Myocyte (in vitro differentiated cells): ENCODE data around the gene LLCFC1. TPM values are rescaled to one million over a fixed set of nuclear protein-coding genes. Genes with fewer than 3 reads are reported as not detected.
"Not testable (repeated sequence)": the region's sequence is repeated elsewhere in the genome, so short reads cannot be mapped to it uniquely, and the experiment has no call there.

Experiments
- DNase-seq: peaks from one replicate; pipeline ENCODE4 v3.0.0-alpha.2; 2012; ENCODE audit warnings: low read depth
- total RNA-seq: library from RNA; depleted of rRNA; stranded (reverse); fragments of >200 nt; gene quantifications from 2 replicates; pipeline ENCODE4 v1.2.3, GENCODE V29; 2014

The LLCFC1 gene
- total RNA-seq, 1 donor from 2014 or later: not detected

- no peak for DNase-seq
Observed at GRCh38 chr7:142941541-142941940, 2.3 kb downstream of the LLCFC1 start.

GRCh38 chr7:142942746-142943145, 3.5 kb downstream of the LLCFC1 start:
- no peak for DNase-seq

- DNase-seq: no peak
Observed at GRCh38 chr7:142943706-142944268, 4.5 kb downstream of the LLCFC1 start.

- DNase-seq: no peak
Observed at GRCh38 chr7:142945001-142945400, 5.7 kb downstream of the LLCFC1 start.

- DNase-seq: no peak
Observed at GRCh38 chr7:142948603-142949002, 9.3 kb downstream of the LLCFC1 start.

- no peak for DNase-seq
Observed at GRCh38 chr7:142950235-142950634, 11.0 kb downstream of the LLCFC1 start.

GRCh38 chr7:142954680-142955268, 15.5 kb downstream of the LLCFC1 start:
- DNase-seq: no peak

- DNase-seq: no peak
Observed at GRCh38 chr7:142956951-142957623, 17.8 kb downstream of the LLCFC1 start.

GRCh38 chr7:142957723-142958122, 18.4 kb downstream of the LLCFC1 start:
- no peak for DNase-seq

GRCh38 chr7:142959202-142959601, 19.9 kb downstream of the LLCFC1 start:
- no peak for DNase-seq

- DNase-seq: no peak
Observed at GRCh38 chr7:142960955-142961512, 21.8 kb downstream of the LLCFC1 start.

GRCh38 chr7:142961595-142961972, 22.3 kb downstream of the LLCFC1 start:
- DNase-seq: no peak

- DNase-seq: no peak
Observed at GRCh38 chr7:142961973-142962926, 23.0 kb downstream of the LLCFC1 start, which contains the start of gene KEL. Gene KEL, minus strand, starts transcription at chr7:142962363. Its CDS starts 157 bp downstream, at chr7:142962206.

GRCh38 chr7:142962991-142963390, 23.7 kb downstream of the LLCFC1 start:
- no peak for DNase-seq

GRCh38 chr7:142963993-142964392, 24.7 kb downstream of the LLCFC1 start:
- DNase-seq: no peak

GRCh38 chr7:142964502-142965246, 25.4 kb downstream of the LLCFC1 start:
- peak; percentile 5 for DNase-seq

- DNase-seq: no peak
Observed at GRCh38 chr7:142968229-142968628, 28.9 kb downstream of the LLCFC1 start.

- DNase-seq: no peak
Observed at GRCh38 chr7:142969183-142969582, 29.9 kb downstream of the LLCFC1 start.

GRCh38 chr7:142974626-142975025, 35.3 kb downstream of the LLCFC1 start:
- no peak for DNase-seq

- not testable (repeated sequence) for DNase-seq
Observed at GRCh38 chr7:142978402-142978801, 39.1 kb downstream of the LLCFC1 start.

GRCh38 chr7:142983825-142984224, 44.5 kb downstream of the LLCFC1 start:
- DNase-seq: no peak
